H9 (cell line): ENCODE data around the gene ARHGAP24. TPM values are rescaled to one million over a fixed set of nuclear protein-coding genes. Genes with fewer than 3 reads are reported as not detected.

Source experiments
- DNase-seq: peaks from one replicate; pipeline ENCODE4 v3.0.0-alpha.2; 2017
- H2AFZ ChIP-seq: one replicate; pipeline ENCODE4 v1.6.1; 2013; ENCODE audit warnings: mild to moderate bottlenecking, low read length, control low read depth, moderate library complexity
- H2AK5ac ChIP-seq: 2 replicates; pipeline ENCODE4 v1.6.1; 2013; ENCODE audit warnings: low read length, control low read depth, mixed read lengths; ENCODE audit not compliant: insufficient read length
- H2BK120ac ChIP-seq: one replicate; pipeline ENCODE4 v1.6.1; 2013; ENCODE audit warnings: low read depth, mild to moderate bottlenecking, low read length, control low read depth, inconsistent platforms; ENCODE audit not compliant: poor library complexity, severe bottlenecking
- H2BK12ac ChIP-seq: 2 replicates; pipeline ENCODE4 v1.6.1; 2013; ENCODE audit warnings: low read length, control low read depth, mixed read lengths, low read depth; ENCODE audit not compliant: insufficient read length
- H2BK15ac ChIP-seq: 2 replicates; pipeline ENCODE4 v1.6.1; 2013; ENCODE audit warnings: low read depth, low read length, control low read depth
- H2BK20ac ChIP-seq: one replicate; pipeline ENCODE4 v1.6.1; 2013; ENCODE audit warnings: low read depth, mild to moderate bottlenecking, low read length, control low read depth, inconsistent platforms; ENCODE audit not compliant: poor library complexity, severe bottlenecking
- H2BK5ac ChIP-seq: 2 replicates; pipeline ENCODE4 v1.6.1; 2013; ENCODE audit warnings: low read length, control low read depth, mixed read lengths; ENCODE audit not compliant: insufficient read length
- H3K14ac ChIP-seq: 2 replicates; pipeline ENCODE4 v1.6.1; 2013; ENCODE audit warnings: low read length, control low read depth; ENCODE audit not compliant: insufficient read depth
- H3K18ac ChIP-seq: 2 replicates; pipeline ENCODE4 v1.6.1; 2013; ENCODE audit warnings: low read depth, mild to moderate bottlenecking, mixed read lengths, low read length, control low read depth; ENCODE audit not compliant: insufficient read length
- H3K23ac ChIP-seq: 2 replicates; pipeline ENCODE4 v1.6.1; 2013; ENCODE audit warnings: low read length, control low read depth, mixed read lengths, low read depth; ENCODE audit not compliant: insufficient read length
- H3K23me2 ChIP-seq: 2 replicates; pipeline ENCODE4 v1.6.1; 2013; ENCODE audit warnings: low read depth, mild to moderate bottlenecking, mixed read lengths, low read length, control low read depth; ENCODE audit not compliant: insufficient read length, poor library complexity, severe bottlenecking
- H3K27ac ChIP-seq: 2 replicates; pipeline ENCODE4 v1.5.1; 2013; ENCODE audit warnings: low read length, control low read depth, mixed read lengths, low read depth; ENCODE audit not compliant: insufficient read length
- H3K27me3 ChIP-seq: 2 replicates; pipeline ENCODE4 v1.6.1; 2013; ENCODE audit warnings: low read length, control low read depth, inconsistent platforms; ENCODE audit not compliant: insufficient read depth
- H3K4ac ChIP-seq: 2 replicates; pipeline ENCODE4 v1.6.1; 2013; ENCODE audit warnings: low read depth, mild to moderate bottlenecking, control low read depth, inconsistent platforms, low read length, moderate library complexity
- H3K4me1 ChIP-seq: 2 replicates; pipeline ENCODE4 v1.6.1; 2013; ENCODE audit warnings: low read length, control low read depth, inconsistent platforms; ENCODE audit not compliant: insufficient read depth
- H3K4me2 ChIP-seq: 2 replicates; pipeline ENCODE4 v1.6.1; 2013; ENCODE audit warnings: low read length, control low read depth, mixed read lengths; ENCODE audit not compliant: insufficient read length, insufficient read depth
- H3K56ac ChIP-seq: 2 replicates; pipeline ENCODE4 v1.6.1; 2013; ENCODE audit warnings: low read depth, mild to moderate bottlenecking, mixed read lengths, low read length, control low read depth; ENCODE audit not compliant: insufficient read length
- H3K79me1 ChIP-seq: 2 replicates; pipeline ENCODE4 v1.6.1; 2013; ENCODE audit warnings: low read depth, mild to moderate bottlenecking, moderate library complexity, low read length, control low read depth, inconsistent platforms; ENCODE audit not compliant: insufficient read depth, poor library complexity, severe bottlenecking
- H3K79me2 ChIP-seq: 2 replicates; pipeline ENCODE4 v1.6.1; 2013; ENCODE audit warnings: low read length, control low read depth, inconsistent platforms; ENCODE audit not compliant: insufficient read depth
- H3K9ac ChIP-seq: 2 replicates; pipeline ENCODE4 v1.6.1; 2013; ENCODE audit warnings: low read length, control low read depth, mixed read lengths; ENCODE audit not compliant: insufficient read length; ENCODE audit errors: extremely low read depth
- H3K9me3 ChIP-seq: one replicate; pipeline ENCODE4 v1.6.1; 2013; ENCODE audit warnings: low read depth, low read length, inconsistent platforms; ENCODE audit not compliant: control insufficient read depth
- H3T11ph ChIP-seq: one replicate; pipeline ENCODE4 v1.6.1; 2013; ENCODE audit warnings: mild to moderate bottlenecking, low read length, control low read depth, inconsistent platforms
- H4K20me1 ChIP-seq: one replicate; pipeline ENCODE4 v1.6.1; 2013; ENCODE audit not compliant: control insufficient read depth, insufficient read length, insufficient read depth
- H4K5ac ChIP-seq: 2 replicates; pipeline ENCODE4 v1.6.1; 2013; ENCODE audit warnings: low read depth, mild to moderate bottlenecking, mixed read lengths, low read length, control low read depth; ENCODE audit not compliant: insufficient read length
- H4K8ac ChIP-seq: replicated peaks from 2 replicates; pipeline ENCODE4 v1.6.1; 2013; ENCODE audit warnings: low read length, control low read depth, mixed read lengths, low read depth; ENCODE audit not compliant: insufficient read length
- H4K91ac ChIP-seq: 2 replicates; pipeline ENCODE4 v1.6.1; 2013; ENCODE audit warnings: low read depth, mild to moderate bottlenecking, moderate library complexity, mixed read lengths, low read length, control low read depth; ENCODE audit not compliant: insufficient read length
- H3K27ac Mint-ChIP-seq, 3 experiments: 2 replicates in 2 of 3; 3 replicates in 1 of 3; pipeline ENCODE4 v1.8.0; 2020 to 2021; ENCODE audit warnings: mixed read lengths in 3 of 3, mild to moderate bottlenecking in 1 of 3, moderate library complexity in 1 of 3
- H3K27me3 Mint-ChIP-seq: 2 replicates; pipeline ENCODE4 v1.8.0; 2021; ENCODE audit warnings: low read depth, mild to moderate bottlenecking, moderate library complexity, mixed read lengths
- H3K36me3 Mint-ChIP-seq, 3 experiments: 2 replicates in 2 of 3; 3 replicates in 1 of 3; pipeline ENCODE4 v1.8.0; 2020 to 2021; ENCODE audit warnings: low read depth in 3 of 3, mixed read lengths in 3 of 3; ENCODE audit not compliant: insufficient read depth in 1 of 3
- H3K4me1 Mint-ChIP-seq, 2 experiments: 2 replicates each; pipeline ENCODE4 v1.8.0; 2020; ENCODE audit warnings: mixed read lengths in 2 of 2
- H3K4me3 Mint-ChIP-seq, 2 experiments: 2 replicates in 1 of 2; 3 replicates in 1 of 2; pipeline ENCODE4 v1.8.0; 2020 to 2021; ENCODE audit warnings: mild to moderate bottlenecking in 2 of 2, mixed read lengths in 2 of 2, moderate library complexity in 1 of 2
- H3K9me3 Mint-ChIP-seq, 2 experiments: 2 replicates in 1 of 2; 3 replicates in 1 of 2; pipeline ENCODE4 v1.8.0; 2020; ENCODE audit warnings: mild to moderate bottlenecking in 2 of 2, mixed read lengths in 2 of 2, moderate library complexity in 1 of 2
- WGBS: extraction: QIAGEN DNeasy Blood & Tissue Kit; methylation state at CpG from one replicate; pipeline ENCODE4 v1.1.7; 2013; ENCODE audit warnings: missing lambda C conversion rate, low lambda C conversion rate, mixed read lengths; ENCODE audit not compliant: insufficient read length; ENCODE audit errors: extremely low coverage; 5-methylcytosine and 5-hydroxymethylcytosine counted together
- total RNA-seq: library from RNA; stranded (reverse); gene quantifications from 2 replicates; pipeline ENCODE4 v1.2.1, GENCODE V29; 2021
- TF ChIP-seq, protein P1 (sequence below): fragments of 200-600 bp; sonication (generic); conservative IDR thresholded peaks from 3 replicates; pipeline ENCODE4 v1.8.0; 2021; ENCODE audit warnings: antibody characterized with exemption, mild to moderate bottlenecking

ARHGAP24 gene
- total RNA-seq, 1 experiment from 2014 or later, result 0.37 TPM

DNA sequence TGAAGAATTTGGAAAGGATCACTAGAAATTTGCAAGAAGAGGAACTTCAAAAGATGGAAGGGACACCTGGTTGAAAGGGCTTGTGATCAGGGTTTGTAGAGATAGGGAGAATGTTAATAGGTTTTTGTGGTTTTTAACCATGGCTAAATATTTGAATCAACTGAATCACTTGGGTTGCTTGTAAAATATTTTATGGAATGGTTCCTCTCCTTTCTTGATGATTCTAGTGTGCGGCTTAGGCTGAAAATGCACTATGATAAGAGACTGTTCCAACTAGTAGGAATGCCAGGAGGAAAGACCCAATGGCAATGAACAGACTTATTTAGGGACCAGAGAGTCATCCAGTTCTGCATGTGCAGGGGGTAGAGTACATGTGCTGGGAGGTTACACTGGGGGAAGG lies 408.2 kb downstream of the ARHGAP24 start:
- Histone ChIP-seq H3K14ac (no peak overlapping the region), H4K91ac (no peak overlapping the region), H3K79me1 (no peaks in the 10 kb centered on the region), H2BK15ac (no peak overlapping the region), H3K4ac (no peak overlapping the region), H3K27me3 (no peaks in the 10 kb centered on the region), H4K8ac (no peak overlapping the region), H4K20me1 (no peaks in the 10 kb centered on the region), H3K27ac (no peak overlapping the region), H3K23ac (no peak overlapping the region), H3K4me2 (no peak overlapping the region), H2BK120ac (no peak overlapping the region), H3K23me2 (no peaks in the 10 kb centered on the region), H2BK20ac (no peak overlapping the region), H2AFZ (no peak overlapping the region), H4K5ac (no peak overlapping the region), H3K4me1 (peaks cover 3% of the 10 kb centered on the region; the same call in 1 of the 2 replicates), H2BK5ac (no peak overlapping the region), H3K18ac (no peak overlapping the region), H3K56ac (no peak overlapping the region), H2AK5ac (no peak overlapping the region), H2BK12ac (no peak overlapping the region), H3T11ph (no peak overlapping the region), H3K9me3 (no peaks in the 10 kb centered on the region), H3K79me2 (no peaks in the 10 kb centered on the region), H3K9ac (no peak overlapping the region)
- no peak for DNase-seq
- TF ChIP-seq, protein P1, sequence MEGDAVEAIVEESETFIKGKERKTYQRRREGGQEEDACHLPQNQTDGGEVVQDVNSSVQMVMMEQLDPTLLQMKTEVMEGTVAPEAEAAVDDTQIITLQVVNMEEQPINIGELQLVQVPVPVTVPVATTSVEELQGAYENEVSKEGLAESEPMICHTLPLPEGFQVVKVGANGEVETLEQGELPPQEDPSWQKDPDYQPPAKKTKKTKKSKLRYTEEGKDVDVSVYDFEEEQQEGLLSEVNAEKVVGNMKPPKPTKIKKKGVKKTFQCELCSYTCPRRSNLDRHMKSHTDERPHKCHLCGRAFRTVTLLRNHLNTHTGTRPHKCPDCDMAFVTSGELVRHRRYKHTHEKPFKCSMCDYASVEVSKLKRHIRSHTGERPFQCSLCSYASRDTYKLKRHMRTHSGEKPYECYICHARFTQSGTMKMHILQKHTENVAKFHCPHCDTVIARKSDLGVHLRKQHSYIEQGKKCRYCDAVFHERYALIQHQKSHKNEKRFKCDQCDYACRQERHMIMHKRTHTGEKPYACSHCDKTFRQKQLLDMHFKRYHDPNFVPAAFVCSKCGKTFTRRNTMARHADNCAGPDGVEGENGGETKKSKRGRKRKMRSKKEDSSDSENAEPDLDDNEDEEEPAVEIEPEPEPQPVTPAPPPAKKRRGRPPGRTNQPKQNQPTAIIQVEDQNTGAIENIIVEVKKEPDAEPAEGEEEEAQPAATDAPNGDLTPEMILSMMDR, result no peak
- Mint-ChIP-seq H3K4me1 (peaks cover 11 to 13% of the 10 kb centered on the region in 2 experiments), H3K9me3 (no peaks in the 10 kb centered on the region), H3K4me3 (no peak overlapping the region), H3K27me3 (no peaks in the 10 kb centered on the region), H3K27ac (peak overlapping the region in 1 of 3 experiments; percentile 8; a peak in 1 of 7 replicates), H3K36me3 (no peaks in the 10 kb centered on the region)
- whole genome bisulfite sequencing, result no CpG with 5 or more reads among the region's 1 CpG
